Fibroblast of villous mesenchyme (primary cell): ENCODE measurements around the gene TBX3. TPM values are rescaled to one million over a fixed set of nuclear protein-coding genes. Genes with fewer than 3 reads are reported as not detected.

Experiments used
- DNase-seq: peaks from one replicate; pipeline ENCODE4 v3.0.0-alpha.2; 2010; ENCODE audit warnings: low read depth
- H3K4me3 ChIP-seq: 2 replicates; pipeline ENCODE4 v1.5.1; 2011; ENCODE audit warnings: low read depth, mild to moderate bottlenecking, low read length
- CTCF ChIP-seq: IDR thresholded peaks from 2 replicates; pipeline ENCODE4 v1.5.1; 2012; ENCODE audit warnings: low read depth, mild to moderate bottlenecking, low read length; ENCODE audit not compliant: insufficient read depth
- total RNA-seq: library from RNA; depleted of rRNA; stranded (reverse); fragments of >200 nt; gene quantifications from 2 replicates; pipeline ENCODE4 v1.2.3, GENCODE V29; 2012

Gene TBX3
- total RNA-seq, 1 donor = 114 TPM

GRCh38 chr12:114682785-114683708 is 928 bp downstream of the TBX3 start:
- no peak for TF ChIP-seq CTCF
- peak overlapping the region; percentile 88 for H3K4me3 ChIP-seq
- peak; percentile 31 for DNase-seq

- TF ChIP-seq CTCF = no peak
- DNase-seq = peak; percentile 42
- H3K4me3 ChIP-seq = peak overlapping the region; percentile 88
Measured at GRCh38 chr12:114682106-114682784, 1.7 kb downstream of the TBX3 start.

- DNase-seq = peak; percentile 84
- TF ChIP-seq CTCF = no peak
Measured at GRCh38 chr12:114681116-114681871, 2.7 kb downstream of the TBX3 start.

GRCh38 chr12:114680604-114681069 is 3.3 kb downstream of the TBX3 start:
- no peak for TF ChIP-seq CTCF
- DNase-seq = peak; percentile 65
- peak overlapping the region; percentile 88 for H3K4me3 ChIP-seq

More at GRCh38 chr12:114681116-114681871, 2.7 kb downstream of the TBX3 start:
- H3K4me3 ChIP-seq = peak overlapping the region; percentile 88

- H3K4me3 ChIP-seq = peak overlapping the region; percentile 88
- TF ChIP-seq CTCF = no peak
- peak; percentile 61 for DNase-seq
Measured at GRCh38 chr12:114679942-114680341, 4.0 kb downstream of the TBX3 start.

- TF ChIP-seq CTCF = no peak
- peak overlapping the region; percentile 88 for H3K4me3 ChIP-seq
- peak; percentile 55 for DNase-seq
Measured at GRCh38 chr12:114679452-114679875, 4.5 kb downstream of the TBX3 start.
